Stimulated activated CD4-positive, alpha-beta T cell treated with anti-CD3 and anti-CD28 coated beads, TNF-alpha, amount 100 ng/mL, for 24 hours (primary cell): ENCODE data around the gene MAP2K3.

Experiments used
- DNase-seq, 3 experiments: peaks; one replicate each; pipeline ENCODE4 v3.0.0-alpha.2; 2020; ENCODE audit warnings: low read depth in 3 of 3

The MAP2K3 gene

GRCh38 chr17:21252796-21253645 lies 31.5 kb upstream of the MAP2K3 start, which contains the start of gene NATD1:
TSS of gene NATD1 (minus strand) at chr17:21253410. CDS start at chr17:21253264, 146 bp downstream.
- DNase-seq = peak; percentile 49 to 69 (median 50)

- no peak for DNase-seq
Measured at GRCh38 chr17:21253646-21254441, 30.7 kb upstream of the MAP2K3 start.

GRCh38 chr17:21258593-21258992 lies 25.9 kb upstream of the MAP2K3 start:
- no peak for DNase-seq

GRCh38 chr17:21262259-21262993 lies 22.1 kb upstream of the MAP2K3 start:
- no peak for DNase-seq

GRCh38 chr17:21263376-21263775 lies 21.1 kb upstream of the MAP2K3 start:
- no peak for DNase-seq

GRCh38 chr17:21268596-21269188 lies 15.8 kb upstream of the MAP2K3 start:
- no peak for DNase-seq

DNA sequence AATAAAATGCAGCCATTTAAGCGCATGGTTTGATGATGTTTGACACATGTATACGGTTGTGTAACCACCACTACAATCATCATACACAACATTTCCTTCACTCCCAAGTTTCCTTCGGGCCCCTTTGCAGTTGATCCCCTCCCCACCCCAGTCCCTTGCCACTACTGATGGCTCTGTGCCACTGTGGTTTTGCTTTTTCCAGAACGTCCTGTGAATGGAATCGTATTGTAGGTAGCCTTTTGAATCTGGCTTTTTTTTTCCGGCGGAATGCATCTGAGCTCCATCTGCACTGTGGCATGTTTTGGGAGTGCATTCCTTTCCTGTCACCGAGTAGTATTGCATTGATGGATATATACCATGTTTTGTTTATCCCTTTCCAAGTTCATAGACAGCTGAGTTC lies 15.1 kb upstream of the MAP2K3 start:
- no peak for DNase-seq

DNA sequence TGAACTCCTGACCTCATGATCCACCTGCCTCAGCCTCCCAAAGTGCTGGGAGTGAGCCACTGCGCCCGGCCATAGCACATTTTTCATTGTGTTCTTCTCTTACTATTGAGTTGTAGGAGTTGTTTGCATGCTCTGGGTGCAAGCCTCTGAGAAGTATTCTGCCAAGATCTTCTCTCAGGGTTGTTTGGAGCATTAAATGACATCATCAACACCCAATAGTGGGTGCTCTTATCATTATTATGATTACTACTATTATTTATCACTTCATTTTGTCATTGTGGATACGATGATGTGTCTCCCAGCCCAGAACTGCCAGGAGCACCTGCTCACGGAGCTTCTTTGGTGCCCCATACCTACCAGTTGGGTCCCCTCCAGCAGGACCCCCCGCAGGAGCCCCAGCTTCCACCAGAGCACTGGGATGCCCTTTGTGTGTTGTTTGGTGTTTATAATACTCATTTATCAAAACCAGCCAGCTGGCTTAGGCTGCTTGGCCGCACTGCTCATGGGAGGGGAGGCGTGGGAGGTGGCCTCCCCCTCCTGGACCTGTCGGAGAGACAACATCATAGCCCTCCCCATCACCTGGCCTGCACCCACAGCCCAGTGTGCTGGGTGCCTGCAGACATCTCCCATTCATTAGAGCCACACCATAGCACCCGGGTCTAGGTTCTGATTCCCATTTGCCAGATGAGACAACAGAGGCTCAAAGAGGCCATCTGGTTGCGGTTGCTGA lies 12.9 kb upstream of the MAP2K3 start:
- DNase-seq = no peak

- DNase-seq = no peak
Measured at GRCh38 chr17:21272250-21272649, 12.3 kb upstream of the MAP2K3 start.

DNA sequence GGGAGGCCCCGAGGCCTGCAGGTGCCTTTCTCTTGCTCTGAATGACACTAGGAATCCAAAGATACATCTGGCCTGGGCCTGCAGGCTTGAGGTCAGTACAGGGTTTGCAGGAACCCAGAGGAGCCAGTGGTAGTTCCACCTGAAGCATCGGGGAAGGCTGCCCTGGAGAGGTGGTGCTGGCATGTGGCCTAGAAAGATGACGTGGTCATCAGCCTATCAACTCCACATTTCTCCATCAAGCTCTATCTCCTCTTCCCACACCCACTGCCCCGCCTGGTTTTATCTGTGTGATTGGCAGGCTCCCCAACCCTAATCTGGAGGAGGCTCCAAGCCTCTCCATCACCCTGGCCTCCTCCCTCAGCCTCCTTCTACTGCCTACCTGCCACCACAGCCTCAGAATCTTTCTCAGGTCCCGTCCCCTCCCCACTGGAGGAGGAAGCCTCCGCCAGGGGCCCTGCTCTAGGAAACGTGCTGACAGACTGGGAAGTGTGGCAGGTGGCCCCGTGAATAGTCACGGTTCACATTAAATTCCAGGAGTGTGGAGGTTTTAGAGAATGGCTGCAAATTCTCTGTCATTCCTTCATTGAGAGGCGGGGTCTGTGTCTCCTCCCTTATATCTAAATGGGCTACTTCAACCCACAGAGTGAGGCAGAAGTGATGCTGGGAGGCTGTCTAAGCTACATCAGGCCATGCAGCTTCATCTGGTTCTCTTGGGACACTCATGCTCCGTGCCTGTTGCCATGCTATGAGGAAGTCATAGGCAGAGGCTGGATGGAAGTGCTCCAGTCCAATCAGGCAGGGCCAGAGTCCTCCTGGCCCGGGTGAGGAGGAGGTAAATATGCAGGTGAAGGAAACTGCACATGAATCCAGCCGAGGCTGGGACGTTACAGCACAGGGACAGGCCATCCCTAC lies 11.4 kb upstream of the MAP2K3 start:
- no peak for DNase-seq

DNA sequence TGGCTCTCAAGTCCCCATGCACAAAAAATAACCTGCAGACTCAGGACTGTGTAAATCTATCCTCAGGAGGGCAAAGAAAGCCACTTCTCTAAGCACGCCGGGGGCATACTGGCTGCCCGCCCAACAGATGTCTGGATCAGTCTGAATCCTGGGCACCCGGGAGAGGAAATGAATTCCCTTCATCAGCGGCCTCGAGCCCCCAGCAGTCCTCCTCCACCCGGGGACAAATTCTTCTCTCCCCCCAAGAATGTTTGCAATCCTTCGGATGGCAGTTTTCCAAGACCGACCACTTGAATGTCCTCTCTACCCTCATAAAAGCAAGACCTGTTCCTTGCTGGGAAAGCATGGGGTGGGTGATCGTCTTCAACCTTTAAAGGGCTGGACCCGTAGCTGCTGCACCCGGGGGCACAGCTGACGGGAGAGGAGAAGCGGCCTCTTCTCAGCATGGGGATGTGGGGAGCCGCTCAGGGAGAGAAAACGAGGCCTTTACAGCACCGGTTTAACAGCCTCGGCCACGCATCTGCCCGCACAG lies 9.4 kb upstream of the MAP2K3 start:
- DNase-seq = no peak

DNA sequence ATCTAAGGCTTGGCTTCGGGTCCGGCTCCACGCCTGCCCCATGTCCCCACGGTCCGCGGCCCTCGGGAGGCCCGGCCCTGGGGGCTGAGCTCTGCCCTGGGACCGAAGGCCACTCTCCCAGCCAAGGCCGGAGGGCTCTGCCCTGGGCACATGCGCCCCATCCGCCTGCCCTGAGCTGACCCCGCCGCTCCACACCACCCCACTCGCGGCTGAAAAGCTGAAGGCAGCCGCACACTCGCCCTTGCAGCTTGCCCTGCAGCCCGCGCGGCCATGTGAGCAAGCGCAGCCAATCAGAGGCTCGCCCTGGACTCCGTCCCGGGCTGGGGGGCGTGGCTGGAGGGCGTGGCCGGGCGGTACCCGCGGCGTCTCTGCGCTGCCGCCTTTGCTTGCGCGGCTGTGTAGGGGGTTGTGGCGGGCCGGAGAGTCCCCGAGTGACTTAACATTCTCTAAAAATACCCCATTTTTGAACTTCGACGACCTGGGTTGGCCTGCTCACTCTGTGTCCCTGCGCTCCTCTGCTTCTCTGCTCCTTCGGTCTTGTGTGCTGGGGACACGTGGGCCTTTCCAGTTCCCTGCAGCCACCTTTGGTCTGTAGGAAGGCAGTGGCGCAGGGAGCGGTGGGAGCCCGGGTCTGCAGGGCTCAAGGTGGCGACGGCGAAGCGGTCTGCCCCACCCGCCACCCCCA lies 8.8 kb upstream of the MAP2K3 start:
- peak; percentile 91 to 98 (median 96) for DNase-seq

DNA sequence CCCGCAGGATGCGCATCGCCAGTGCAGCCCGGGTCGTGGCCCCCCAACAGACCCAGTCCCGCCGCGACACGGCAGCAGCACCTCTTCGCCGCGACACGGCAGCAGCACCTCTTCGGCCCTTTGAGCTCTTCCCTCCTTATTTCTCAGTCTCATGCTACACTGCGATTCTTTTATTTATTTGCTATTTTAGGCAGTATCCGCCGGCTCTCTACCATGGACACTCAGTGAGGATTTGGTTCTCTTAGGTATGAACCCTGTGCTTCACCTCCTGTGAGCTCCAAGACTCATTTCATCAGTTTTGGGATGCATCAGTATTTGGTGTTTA lies 8.3 kb upstream of the MAP2K3 start:
- no peak for DNase-seq

DNA sequence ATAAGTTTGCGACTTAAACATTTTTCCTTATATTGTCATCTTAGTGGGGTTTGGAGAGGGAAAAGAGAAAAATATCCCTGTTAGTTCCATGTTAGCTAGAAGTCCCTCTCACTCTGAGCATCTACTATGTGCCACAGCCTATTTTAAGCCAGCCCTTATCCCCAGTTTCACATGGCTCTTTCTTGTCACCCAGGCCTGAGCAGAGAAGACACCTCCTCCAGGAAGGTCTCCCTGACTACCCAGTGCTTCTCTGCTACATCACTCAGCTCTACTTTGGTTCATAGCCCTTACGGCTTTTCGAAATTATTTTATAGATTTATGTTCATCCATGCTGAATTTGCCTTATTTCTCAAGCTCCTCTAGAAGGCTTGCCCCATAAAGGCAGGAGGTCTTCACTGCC lies 7.2 kb upstream of the MAP2K3 start:
- no peak for DNase-seq

GRCh38 chr17:21278450-21279197 lies 5.9 kb upstream of the MAP2K3 start:
- no peak for DNase-seq

DNA sequence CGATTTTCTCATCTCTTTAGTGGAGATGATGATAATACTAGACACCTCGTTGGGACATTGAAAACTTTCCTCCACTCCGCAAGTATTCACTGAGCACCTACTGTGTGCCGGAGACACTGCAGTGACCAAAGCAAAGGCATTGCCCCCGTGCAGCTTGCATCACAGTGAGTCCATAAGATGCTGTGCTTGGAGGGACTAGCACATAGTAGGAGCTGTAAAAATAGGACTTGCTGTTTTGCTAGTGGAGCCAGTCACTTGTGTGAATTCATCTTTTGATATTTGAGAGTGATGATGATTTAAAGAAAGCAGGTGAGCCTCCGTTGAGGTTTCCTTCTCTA lies 5.3 kb upstream of the MAP2K3 start:
- no peak for DNase-seq

GRCh38 chr17:21279582-21279981 lies 4.9 kb upstream of the MAP2K3 start:
- DNase-seq = no peak

DNA sequence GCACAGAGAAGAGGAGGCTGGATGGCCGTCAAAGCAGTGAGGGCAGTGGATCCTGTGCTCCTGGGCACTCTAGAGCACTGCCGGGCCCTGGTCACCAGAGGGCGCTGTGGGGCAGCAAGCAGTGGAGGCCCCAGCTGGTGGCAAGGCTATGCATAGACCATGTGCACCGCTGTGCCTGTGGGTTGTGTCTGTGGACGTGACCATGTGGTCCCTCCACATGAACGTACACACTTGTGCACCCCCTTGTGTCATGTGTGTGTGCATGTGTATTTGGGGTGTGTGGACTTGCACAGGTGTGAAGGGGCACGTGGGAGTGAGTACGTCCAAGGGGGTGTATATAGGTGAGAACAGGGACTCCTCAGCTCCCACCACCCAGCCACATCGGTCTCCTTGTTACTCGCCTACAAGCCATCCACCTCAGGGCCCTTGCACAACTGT lies 4.4 kb upstream of the MAP2K3 start:
- DNase-seq = peak; percentile 84 to 89 (median 87)

DNA sequence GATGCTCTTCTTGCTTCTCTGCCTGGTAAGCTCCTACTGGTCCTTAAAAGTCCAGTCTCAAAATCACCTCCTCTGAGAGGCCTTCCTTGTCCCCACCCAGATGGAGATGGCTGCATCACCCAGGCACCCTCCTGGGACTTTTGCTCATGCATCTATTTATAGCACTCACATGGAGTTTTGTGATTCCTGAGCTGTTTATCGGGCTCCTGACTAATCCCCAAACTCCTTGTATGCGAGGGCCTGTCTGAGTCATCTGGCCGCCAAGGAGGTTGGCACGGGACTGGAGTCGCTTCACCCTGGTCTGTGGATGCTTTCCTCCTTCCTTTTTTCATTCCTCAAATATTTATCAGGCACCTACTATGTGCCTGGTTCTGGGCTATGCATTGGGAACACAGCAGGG lies 2.3 kb upstream of the MAP2K3 start:
- no peak for DNase-seq
